HG02623 (cell line): ENCODE results near the gene JPH4.

Experiments
- ATAC-seq: cut with Tn5 transposase; IDR thresholded peaks from one replicate; pipeline ENCODE4 v1.9.1; 2021; ENCODE audit warnings: moderate library complexity; ENCODE audit not compliant: unreplicated experiment

JPH4 gene

DNA sequence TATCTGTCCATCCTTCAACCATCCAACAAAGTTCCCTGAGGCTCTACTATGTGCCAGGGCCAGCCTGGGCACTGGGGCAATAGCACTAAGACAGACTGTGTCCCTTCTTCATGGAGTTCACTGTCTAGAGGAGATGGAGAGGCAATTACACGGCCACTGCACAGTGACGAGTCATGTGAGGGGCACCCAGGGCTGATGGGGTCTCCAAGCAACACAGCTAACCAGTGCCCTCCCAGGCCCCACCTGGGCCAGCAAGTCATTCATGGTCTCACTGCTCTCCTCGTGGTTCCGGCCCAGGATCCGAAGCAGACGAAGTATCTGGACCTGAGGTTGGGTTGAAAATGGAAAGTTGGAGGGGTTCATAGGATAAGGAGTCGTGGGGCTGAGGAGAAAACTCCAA lies 13.7 kb downstream of the JPH4 start:
- no peak for ATAC-seq

DNA sequence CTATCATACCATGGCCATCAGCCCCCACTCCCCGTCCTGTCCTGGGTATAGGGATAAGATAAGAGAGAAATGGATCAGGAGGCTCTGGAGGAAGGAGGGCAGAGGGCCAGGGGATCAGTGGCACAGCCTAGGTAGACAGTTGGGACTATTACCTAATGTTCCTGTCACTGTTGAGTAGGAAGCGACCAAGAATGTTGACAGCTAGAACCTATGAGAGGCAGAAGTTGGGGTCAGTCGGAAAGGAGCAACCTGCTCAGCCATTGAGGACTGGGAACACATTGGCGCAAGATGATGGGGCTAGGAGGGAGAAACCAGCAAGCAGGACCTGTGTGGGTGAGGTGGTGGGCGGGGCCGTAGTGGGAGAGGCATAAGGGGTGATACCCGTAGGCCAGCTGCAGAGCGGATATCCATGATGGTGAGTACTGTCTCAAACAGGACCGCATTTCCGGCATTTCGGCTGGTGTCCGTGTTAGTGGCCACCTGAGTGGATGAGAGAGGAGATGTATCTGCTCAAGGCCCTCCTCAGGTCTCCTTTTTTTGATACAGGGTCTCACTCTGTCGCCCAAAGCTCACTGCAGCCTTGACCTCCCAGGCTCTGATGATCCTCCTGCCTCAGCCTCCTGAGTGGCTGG lies 14.3 kb downstream of the JPH4 start:
- ATAC-seq: no peak

DNA sequence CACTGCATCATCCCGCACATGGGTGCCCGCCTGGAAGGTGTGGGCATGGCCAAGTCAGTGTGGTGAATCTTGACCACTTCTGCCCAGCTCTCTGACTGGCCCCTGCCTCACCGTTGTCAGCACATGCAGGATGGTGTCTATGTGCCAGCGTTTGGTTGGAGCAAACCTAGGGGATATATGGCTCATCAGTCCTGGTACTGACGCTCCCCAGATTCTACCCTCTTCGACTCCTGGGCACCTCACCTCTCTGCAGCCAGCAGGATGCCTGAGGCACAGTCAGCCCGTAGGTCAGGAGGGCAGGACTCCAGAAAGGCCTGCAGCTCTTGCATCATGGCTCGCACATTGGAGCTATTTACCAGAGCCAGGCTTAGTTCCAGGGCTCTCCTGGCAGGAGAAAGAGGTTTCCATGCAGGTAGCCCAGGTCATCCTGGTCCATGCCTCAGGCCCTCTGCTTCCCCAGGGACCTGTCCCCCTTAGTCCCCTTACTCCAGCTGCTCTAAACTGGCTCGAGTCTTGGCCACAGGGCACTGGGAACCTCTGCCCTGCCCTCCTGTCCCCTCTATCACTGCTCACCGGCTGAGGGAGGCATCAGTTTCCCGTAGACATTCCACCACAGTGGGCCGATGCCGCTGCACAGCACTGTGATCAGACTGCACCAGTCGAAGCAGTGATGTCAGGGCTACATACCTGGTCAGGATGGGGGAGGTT lies 15.0 kb downstream of the JPH4 start:
- no peak for ATAC-seq

DNA sequence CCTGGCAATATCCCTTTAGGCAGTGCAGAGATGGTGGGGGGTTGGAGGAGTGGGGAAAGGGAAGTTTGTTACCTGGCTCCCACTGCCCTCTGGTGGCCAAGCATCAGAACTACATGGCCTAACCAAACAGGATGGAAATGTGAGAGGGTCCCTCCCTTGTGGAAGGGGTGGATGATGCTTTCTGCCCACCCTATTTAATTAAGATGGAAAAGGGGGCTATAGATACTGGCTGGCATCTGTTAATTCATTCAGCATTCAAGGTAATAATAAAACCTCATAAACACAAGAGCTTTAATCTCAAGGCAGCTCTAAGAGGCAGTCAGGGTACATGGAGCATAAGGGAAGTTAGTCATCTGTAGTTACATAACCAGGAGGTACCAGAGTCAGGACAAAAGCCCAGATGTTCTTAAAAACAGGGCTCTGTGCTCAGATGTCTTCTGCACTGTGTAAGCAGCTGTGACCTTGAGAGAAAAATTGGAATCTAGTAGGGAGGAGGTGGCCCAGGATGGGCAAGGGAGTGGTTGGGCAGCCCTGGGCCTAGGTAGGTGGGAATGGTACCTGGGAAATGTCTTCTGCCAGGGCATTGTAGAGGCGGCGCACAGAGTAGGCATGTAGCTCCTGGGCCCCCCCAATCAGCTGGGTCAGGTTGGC lies 15.6 kb downstream of the JPH4 start:
- ATAC-seq: no peak

DNA sequence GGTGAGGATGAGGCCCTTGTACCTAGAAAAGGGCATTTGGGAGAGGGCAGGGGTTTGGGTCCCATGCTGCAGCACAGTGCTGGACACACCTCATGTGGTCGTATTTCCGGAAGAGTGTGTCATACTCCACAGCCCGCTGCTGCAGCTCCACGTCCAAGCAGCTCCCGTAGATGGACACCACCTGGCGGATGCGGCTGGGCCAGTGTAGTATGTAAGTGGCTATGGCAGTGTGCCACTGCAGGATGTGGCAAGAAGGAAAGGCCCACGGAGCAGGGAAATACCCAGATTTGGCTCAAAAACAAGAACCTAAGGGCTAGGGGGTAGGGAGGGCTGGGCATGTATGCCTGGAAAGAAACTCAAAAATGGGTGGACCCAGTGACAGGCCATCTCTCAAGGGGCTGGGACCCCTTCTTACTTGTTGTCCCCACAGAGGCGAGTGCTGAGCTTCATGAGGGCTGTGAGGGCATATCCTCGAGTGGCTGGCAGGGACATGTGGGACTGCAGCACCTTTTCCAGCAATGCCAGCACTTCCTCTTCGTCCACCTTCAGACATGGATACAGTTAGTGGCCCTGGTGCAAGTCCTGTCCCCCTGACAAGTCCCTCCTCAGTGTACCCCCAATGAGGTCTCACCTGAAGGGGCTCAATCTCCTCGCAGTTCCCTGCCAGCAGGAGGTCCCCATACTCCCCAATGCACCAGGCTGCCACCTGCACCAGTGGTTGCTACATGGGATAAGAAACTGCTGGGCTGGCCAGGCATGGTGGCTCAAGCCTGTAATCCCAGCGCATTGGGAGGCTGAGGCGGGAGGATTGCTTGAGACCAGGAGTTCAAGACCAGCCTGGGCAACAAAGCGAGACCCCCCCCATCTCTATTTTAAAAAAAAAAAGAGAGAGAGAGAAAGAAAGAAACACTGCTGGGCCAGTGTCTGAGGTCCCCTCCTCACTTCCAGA lies 16.4 kb downstream of the JPH4 start:
- no peak for ATAC-seq

DNA sequence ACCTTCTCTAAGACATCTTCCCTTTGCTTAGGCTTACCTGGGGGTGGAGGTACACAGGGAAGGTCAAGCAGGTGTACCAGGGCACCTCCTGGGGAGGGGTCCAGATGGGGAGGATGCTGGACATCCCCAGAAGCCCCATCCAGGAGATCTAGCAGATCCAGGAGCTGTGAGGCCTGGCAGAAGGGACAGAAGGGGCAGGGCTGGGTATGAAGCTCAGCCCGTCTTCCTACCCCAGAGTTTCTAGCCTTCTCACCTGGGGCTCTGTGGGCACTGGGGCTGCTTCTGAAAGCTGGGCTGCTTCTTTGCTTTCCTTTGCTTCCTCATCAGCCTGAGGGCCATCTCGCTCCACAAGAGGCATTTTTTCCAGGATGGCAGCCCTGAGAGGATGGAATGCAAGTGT lies 17.3 kb downstream of the JPH4 start:
- no peak for ATAC-seq

DNA sequence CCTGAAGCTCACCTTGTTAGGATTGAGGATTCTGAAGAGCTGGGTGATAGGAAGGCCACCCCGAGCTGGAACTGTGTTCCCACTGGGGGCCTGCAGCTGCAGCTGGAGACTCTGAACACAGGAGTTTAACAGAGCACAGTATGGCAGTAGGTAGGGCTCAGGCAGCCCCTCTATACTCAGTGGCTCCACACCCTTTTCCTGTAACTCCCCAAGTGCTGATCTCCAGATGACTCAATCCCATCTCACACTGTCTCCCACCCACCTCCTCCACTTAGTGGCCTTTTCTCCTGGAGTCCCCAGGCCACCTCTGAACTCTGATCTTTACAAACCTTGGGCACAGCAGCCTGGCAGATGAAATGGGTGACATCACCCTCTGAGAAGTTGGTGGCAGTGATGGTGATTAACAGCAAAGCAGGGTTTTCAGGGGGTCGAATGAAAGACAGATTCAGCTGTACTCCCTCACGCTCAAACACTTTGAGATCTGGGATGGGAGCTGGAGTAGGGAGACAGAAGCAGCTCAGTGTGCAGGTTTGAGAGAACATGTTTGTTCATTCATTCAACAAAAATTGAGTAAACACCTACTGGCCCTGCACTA lies 18.6 kb downstream of the JPH4 start:
- no peak for ATAC-seq

DNA sequence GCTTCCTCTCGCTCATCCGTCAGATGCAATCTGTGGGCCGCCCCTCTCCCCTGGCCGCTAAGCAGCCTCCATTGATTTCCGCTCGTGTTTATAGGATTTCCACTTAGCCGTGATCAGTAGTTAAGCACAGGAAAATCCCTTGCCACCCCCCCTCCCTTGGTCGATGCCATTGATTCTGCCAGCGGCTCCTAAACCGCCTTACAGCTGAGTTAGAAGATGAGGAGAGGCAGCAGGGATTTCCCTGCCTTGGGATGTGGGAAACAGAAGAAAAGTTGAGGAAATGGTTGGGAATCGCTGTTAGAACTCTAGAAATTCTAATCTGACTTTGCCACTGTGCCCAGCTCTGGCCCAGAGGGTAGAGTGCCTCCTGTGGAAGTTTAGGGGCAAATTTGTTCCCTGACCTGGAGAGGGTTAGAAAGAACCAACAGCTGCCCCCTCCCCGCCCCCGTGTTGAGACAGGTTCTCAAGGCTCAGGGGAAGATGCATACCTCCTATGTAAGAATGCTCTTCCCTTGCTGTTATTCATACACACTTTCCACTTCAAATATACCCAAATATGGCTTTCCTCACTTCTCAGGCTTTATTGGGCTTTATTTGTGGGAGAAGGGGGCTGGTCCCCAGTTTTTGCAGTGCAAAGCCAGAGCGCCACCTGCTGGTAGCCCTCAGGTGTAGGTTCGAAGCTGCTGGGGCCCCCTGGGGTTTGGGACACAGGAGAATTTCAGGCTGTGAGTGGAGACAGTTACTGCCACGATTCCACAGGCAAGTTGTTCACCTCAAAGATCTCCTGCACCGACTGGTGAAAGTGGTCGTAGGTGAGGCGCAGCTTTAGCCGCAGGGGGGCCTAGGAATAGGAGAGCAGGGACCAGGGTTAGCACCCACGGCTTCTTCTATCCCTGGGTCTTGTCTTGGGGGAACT lies 19.3 kb downstream of the JPH4 start:
- no peak for ATAC-seq

DNA sequence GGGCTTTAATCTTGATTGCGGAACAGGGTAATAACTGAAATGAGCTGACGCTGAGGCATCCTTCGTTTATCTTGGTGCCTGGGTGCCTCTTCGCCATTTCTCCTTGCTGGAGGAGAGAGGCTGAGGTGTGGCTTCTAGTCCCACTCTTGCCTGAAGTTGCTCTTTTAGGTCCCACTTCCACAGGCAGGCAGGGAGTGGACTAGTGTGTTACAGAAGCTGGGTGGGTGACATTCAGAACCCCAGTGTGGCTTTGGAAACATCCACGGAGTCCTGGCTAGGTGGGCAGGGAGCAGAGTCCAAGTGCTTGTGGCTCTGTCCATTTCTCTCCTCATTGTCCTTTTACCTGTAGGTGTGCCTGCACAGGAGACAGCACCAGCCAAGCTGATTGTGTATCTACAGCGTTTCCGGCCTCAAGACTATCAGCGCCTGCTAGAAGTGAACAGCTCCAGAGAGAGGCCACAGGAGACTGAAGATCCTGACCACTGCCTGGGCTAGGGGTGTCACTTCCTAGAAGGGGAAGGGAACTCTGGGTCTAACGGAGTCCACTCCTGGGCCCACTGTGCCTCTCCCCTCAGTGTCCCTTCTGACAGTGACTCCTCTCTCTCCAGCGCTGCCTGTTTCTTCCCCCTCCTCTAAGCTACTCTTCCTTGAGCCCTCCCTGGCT lies 20.1 kb downstream of the JPH4 start:
- no peak for ATAC-seq

DNA sequence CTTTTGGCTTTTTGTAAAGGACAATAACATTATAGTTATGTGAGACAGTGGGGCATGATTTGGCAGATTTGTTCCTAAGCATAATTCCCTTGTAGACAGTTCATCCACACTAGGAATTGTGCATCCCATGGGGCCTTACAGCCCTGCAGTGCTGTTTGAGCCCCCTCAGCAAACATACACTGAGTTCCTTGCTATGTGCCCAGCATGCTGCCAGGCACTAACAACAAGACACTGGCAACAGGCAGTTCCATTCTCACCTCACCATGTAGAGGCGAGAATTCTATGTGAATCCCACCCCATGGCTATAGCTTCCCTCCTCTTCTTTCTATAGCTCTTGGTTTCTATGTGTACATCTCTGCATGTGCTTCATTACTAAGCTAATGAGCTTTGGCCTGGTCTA lies 20.6 kb downstream of the JPH4 start:
- ATAC-seq: no peak

DNA sequence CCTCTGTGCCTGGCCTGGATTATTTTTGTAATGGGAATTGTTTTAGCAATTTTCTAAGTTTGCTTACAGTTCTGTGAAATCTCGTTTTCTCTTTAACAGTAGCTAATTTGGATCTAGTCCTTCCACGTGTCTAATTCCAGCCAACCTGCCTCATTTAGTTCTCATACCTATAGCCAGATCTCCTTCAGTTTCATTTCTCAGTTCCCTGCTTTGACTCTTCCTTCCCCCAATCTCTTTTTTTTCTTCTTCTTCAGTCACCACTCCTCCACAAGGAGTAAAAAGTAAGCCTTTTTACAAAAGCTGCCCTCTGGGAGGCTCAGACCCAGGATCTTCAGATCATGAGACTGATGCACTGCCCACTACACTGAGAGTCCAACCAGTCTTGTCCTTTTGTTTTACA lies 21.1 kb downstream of the JPH4 start:
- no peak for ATAC-seq

DNA sequence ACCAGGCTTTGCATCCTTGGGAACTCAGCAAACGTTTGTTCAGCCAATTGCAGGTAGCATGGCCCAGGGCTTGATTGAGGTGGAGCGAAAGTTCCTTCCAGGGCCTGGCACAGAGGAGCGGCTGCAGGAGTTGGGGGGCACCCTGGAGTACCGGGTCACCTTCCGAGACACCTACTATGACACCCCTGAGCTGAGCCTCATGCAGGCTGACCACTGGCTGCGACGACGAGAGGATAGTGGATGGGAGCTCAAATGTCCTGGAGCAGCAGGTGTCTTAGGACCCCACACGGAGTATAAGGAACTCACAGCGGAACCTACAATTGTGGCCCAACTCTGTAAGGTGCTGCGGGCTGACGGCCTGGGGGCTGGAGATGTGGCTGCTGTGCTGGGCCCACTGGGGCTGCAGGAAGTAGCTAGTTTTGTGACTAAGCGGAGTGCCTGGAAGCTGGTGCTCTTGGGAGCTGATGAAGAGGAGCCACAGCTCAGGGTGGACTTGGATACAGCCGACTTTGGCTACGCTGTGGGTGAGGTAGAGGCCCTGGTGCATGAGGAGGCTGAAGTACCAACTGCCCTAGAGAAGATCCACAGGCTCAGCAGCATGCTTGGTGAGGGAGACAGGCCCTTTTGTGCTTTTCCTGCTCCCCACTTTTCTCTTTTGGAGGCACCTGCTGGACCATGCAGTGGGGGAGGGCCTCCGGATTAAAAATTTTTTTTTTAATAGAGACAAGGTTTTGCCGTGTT lies 21.7 kb downstream of the JPH4 start:
- ATAC-seq: no peak

DNA sequence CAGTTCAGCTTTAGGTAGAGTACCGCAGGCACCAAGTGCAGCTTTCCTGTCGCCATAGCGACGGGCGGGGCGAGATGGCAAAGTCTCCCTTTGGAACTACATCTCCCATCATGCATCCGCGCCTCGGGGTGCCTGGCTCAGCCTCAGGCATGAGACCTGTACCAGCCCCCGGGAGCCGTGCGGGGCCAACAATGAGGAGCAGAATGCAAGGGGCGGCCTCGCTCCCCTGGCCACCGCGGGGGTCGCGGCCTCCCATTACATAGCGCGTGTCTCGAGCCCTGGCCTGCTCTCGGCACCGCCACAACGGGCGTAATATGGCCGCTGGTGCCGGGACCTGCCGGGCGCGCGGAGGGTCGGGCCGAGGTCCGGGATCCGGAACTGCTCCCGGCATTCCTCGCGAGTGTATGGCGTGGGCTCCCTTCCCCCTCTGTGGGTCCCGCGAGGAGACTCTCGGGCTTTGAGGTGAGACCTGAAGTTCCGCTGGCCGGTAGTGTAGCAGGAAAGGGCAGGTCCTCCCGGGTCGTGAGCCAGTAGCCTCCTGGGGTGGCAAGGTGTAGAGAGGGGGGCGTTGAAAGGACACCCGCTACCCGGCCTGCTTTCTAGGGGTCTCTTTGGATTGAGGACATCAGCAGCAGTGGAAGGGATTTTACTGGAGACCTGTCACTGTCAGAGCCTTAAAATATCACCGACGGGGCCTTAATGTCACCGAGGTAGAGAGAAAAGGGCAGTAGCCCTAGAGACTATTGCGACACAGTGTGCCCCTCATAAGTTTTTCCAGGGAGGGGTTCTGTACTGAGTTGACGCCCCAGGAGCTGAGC lies 22.5 kb downstream of the JPH4 start, which contains the start of gene THTPA:
THTPA (plus strand) TSS at position 390 of the 818 bp plus-strand sequence. CDS start 487 bp downstream, outside the sequence.
- ATAC-seq: peak; percentile 87

DNA sequence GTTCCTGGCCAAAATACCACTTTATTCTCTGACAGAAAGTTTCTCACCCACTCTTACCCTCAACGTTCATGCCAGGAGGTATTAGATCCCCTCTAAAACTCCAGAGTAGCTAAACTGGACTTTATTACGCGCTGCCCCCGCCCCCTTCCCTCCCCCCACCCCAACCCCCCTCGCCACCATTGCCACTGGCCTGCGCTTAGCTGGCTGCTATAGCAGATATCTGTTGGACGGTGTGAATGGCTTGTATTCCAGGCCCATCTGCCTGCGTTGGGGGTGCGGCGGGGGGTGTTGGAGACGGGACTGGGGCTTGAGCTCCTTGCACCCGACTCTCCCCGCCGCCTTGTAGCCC lies 23.1 kb downstream of the JPH4 start:
- no peak for ATAC-seq

DNA sequence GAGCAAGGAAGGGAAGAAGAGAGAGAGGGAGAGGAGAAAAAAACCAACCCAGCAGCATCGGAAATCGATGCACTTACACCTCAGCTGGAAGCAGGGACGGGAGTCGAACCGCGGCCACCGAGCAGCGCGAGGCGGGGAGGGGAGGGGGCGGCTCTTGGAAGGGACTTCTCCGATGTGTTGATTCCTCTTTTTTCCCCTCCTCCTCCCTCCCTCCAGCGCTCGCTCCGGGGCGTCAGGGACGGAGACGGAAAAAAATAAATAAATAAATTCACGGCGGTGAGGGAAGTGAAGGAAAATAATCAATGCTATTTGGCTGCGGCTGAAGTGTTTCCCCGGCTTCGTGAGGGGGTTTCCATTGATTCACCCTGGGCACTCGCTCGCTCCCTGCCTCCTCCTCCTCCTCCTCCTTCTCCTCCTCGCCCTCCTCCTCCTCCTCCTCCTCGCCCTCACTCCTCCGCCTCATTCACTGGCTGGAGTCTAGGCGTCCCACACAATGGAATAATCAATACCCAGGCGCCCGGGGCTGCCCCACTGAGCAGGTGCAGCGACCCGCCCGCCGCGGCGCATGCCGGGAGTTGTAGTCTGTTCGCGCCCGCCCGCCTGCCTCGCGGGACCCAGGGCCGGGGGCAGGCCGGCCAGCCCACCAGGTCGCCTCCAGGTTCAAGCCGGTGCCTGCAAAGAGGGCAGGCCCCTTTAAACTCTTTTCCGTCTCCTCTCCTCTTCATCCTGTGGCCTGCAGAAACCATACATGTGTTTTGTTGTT lies 27.1 kb downstream of the JPH4 start, which contains the start of gene ZFHX2:
ZFHX2 (minus strand) TSS at position 500 of the 763 bp plus-strand sequence. CDS start 16,440 bp downstream, outside the sequence.
- peak; percentile 55 for ATAC-seq

DNA sequence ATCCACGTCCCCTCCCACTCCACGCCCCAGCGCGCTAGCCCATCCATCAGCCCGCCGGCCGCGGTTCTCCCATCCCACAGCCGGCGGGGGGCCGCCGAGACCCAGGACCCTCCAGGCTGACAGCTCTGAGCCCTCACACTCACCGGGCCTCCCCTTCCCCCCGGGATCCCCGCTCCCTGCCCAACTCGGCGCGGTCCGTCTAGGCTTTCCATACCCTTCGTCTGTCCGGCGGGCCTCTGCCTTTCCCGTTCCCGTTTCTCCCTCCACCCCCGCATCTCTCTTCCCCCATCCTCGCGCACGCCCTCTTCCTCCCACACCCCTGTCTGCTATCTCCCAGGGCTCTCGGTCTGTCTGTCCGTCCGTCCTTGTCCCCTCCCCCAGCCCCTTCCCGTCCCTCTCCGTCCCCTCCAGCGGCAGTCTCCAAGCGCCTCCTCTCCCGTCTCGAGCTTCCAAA lies 27.8 kb downstream of the JPH4 start:
- ATAC-seq: no peak
